Lung microvascular endothelial cell (primary cell): ENCODE results near the gene BOLA1. TPM values are rescaled to one million over a fixed set of nuclear protein-coding genes. Genes with fewer than 3 reads are reported as not detected.
"Not testable (repeated sequence)": the region's sequence is repeated elsewhere in the genome, so short reads cannot be mapped to it uniquely, and the experiment has no call there.

Experiments used
- DNase-seq, 2 donors: peaks; one replicate each; pipeline versions ENCODE4 v3.0.0 to v3.0.0-alpha.2; 2010; ENCODE audit warnings: low read depth in 2 of 2
- total RNA-seq: library from RNA; depleted of rRNA; stranded (reverse); fragments of >200 nt; gene quantifications from 2 replicates; pipeline ENCODE4 v1.2.1, GENCODE V29; 2014

BOLA1 gene, protein sequence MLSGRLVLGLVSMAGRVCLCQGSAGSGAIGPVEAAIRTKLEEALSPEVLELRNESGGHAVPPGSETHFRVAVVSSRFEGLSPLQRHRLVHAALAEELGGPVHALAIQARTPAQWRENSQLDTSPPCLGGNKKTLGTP
- 5.4 and 7.5 TPM in 2 replicates for total RNA-seq

DNA sequence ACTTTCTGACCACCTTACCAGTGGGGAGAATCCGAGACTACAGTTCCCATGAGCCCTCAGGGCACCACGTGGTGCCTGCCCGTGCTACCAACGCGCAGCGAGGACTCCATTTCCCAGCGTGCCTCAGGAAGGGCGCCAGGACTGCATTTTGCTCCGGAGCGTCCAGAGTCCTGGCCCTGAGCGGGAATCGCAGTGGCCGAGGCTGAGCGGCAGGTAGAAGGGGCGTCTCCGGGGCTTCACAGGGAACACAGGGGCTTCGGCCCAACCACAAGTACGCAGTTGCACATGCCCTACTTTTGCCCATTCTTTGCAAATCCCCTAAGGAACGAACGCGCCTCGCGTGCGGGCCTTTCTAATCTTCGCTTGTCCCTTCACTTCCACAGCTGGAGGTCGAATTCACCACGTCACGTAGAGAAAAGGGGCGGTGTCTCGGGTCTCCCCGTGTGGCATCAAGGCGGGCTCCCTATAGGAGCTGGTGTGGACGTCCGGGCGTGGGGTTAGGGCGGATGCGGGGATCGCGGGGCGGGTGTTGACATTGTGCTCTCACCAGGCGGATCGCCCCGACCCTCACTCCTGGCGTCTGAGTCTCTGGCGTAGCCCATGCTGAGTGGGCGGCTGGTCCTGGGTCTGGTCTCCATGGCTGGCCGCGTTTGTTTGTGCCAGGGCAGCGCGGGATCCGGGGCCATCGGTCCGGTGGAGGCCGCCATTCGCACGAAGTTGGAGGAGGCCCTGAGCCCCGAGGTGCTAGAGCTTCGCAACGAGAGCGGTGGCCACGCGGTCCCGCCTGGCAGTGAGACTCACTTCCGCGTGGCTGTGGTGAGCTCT lies at the start of gene BOLA1:
TSS of gene BOLA1 (plus strand) at position 109 of the 825 bp plus-strand sequence. CDS start at position 601, 492 bp downstream.
- peak; percentile 91 to 95 for DNase-seq

DNA sequence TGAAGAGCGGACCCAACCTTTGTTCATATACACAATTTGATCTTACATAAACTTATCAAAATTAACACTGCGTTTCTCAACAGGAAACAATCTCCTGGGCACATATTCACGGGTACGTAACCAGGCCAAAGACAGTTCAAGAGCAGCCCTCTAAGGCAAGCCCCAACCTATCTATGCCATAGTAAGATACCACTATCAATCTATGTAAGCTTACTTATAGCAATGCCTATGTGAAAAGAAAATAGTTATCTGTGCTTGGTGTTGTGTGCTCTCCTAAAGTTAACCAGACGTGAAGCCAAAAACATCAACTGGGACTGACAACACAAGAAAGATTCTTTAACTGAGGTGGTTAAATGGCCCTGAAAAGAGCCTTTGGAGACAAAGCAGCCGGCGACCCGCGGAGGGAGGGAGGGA lies 49.4 kb upstream of the BOLA1 start:
- peak; percentile 12 to 29 for DNase-seq

DNA sequence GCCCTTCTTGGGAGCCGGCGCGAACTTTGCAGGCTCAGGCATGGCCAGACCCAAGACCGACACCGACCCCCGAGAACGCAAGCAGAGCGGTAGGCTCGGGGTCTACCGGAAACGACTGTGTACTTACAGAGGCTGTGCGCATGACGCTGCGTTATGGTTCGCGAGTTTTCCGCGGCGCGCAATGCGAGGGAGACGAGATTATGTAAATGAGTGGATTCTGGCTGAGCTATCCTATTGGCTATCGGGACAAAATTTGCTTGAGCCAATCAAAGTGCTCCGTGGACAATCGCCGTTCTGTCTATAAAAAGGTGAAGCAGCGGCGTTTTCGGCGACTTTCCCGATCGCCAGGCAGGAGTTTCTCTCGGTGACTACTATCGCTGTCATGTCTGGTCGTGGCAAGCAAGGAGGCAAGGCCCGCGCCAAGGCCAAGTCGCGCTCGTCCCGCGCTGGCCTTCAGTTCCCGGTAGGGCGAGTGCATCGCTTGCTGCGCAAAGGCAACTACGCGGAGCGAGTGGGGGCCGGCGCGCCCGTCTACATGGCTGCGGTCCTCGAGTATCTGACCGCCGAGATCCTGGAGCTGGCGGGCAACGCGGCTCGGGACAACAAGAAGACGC lies 48.5 kb upstream of the BOLA1 start:
- not testable (repeated sequence) for DNase-seq

DNA sequence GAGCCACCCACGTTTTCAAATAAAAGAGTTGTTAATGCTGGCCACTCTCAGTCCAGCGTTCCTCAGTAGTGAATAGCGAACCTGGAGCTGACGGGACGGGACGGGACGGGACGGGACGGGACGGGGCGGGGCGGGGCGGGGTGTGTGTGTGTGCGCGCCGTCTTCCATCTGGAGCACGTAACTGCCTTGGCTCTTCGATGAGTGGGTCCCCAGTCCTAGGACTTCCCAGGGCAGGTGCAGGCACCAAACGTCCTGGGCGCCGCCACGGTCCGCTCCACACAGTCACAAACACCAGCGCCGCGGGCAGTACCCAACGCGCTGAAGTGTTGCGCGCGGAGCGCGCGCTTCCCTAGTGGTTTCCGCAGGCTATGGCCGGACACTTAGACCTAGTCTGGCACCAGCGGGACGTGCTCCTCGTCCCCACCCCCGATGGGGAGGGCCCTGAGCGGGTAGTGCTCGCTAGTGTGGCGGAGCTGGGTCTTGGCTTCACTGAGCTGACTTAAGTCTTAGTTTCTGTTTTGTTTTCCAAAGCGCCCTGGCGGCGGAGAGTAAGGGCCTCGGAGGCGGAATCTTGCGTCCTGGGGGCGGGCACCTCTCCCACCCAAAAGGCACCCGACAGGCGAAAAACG lies 47.7 kb upstream of the BOLA1 start:
- not testable (repeated sequence) for DNase-seq

DNA sequence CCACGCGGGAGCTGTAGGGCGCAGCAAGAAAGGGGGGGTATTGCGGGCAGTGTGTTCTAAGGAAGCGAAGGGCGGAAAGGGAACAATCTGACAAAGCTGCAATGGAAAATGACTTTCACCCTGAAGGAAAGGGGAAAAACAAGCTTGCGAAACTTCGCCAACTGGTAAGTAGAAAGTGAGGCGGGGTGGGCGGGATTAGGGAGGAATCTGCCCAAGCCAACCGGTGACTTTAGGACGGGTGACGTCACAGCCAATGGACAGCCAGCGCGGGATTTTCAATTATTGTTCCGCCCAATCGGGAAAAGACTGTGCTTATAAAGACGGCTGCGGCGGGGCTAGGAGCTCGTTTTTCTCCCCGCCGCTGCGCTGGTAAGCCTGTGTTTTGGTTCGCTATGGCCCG lies 47.1 kb upstream of the BOLA1 start:
- DNase-seq = not testable (repeated sequence)

DNA sequence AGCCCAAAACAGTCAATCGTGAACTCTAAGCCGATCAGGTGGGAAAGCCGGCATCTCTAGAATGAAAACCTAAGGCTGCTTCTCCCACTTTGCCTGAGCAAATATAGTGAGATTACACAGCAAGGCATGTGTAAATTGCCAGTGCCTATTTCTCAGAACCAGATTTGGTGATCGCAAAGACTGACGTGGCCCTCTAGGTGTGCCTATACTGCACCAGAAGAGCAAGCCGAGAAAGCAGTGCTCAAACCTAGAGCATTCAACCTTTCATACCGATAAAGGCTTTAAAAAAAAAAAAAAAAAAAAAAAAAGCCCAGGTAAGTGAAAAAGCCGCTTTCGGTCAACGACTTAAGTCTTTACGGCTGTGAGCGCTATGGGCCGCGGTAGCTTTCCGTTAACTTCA lies 39.1 kb upstream of the BOLA1 start:
- not testable (repeated sequence) for DNase-seq

DNA sequence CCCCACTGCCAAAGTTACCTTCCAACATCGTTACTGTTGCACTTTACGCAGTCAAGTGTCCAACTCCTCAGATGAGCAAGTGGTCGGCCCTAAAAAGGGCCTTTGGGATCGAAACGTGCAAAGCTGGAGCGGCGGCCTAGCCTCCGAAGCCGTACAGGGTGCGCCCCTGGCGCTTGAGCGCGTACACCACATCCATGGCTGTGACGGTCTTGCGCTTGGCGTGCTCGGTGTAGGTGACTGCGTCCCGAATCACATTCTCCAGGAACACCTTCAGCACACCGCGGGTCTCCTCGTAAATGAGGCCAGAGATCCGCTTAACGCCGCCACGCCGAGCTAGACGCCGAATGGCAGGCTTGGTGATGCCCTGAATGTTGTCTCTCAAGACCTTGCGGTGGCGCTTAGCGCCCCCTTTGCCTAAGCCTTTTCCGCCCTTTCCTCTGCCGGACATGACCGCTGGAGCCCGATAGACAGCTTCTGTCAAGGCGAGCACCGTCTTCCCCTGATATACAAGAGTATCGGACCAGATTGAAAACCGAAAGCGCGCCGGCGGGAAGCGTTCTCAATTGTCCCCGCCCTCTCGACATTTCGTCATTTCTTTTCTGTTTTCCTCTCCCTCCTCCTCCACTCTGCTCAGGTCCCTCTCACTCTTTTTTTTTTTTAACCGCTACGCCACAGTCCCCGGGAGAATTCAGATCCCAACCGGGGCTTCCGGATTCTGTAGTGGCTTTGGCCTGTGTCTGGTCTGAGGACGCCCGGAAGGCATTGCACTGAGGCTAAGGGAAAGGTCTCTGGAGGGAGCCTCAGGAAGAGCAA lies 38.5 kb upstream of the BOLA1 start:
- not testable (repeated sequence) for DNase-seq

DNA sequence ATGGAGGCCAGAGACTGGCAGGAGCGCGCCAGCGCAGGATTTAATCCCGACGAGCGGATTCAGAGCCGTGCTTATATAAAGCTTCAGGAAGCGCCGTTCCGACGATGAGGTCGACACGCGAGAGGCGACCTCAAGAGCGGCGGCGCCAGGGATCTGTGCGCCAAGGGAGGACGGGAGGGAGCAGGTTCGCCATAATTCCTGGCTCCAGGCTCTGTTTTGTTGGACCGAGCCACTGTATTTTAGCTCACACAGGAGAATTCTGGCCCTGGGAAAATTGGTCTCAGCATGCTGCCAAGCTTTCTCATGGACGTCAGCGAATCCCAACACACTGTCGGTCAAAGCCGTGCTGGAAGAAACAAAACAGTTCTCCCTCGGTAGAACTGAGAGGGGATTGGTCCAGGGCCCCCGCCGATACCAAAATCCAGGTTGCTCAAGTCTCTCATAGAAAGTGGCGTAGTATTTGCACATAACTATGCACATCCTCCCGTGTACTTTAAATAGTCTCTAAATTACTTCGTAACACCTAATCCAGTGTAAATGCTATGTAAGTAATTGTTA lies 37.8 kb upstream of the BOLA1 start:
- not testable (repeated sequence) for DNase-seq

DNA sequence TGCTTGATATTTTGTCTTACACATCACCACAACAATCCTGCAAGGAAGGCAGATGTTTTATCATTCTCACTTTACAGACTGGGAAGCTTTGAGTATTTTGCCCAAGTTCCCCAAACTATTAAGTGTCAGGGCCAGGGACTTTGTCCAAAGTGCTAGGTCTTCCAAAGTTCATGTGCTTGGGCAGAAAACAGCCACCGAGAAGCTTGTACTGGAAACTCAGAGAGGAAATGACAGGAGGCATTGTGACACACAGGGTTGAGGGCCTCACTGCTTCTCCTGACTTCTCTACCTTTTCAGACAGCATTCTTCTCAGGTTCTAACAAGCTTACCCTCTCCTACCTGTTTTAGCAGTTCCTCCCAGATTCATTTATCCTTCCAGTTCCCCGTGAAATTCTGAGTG lies 32.5 kb upstream of the BOLA1 start:
- not testable (repeated sequence) for DNase-seq

DNA sequence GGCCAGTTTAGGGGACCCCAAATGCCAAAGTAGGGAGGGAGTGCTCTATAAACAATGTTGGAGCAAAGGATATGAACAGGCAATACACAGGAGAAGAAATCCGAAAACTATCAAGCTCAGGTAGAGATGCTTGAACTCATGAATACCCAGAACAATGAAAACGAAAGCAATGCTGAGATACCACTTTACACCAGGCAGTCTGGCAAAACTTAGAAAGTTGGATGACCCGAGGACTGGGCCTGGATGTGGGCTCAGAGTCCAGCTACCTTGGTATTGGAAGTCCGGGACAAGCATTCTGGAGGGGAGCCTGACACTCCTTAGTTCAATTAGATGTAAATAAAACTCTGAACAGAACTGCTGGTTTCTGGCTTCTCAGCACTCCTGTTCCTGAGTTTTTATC lies 26.3 kb upstream of the BOLA1 start:
- DNase-seq = not testable (repeated sequence)

DNA sequence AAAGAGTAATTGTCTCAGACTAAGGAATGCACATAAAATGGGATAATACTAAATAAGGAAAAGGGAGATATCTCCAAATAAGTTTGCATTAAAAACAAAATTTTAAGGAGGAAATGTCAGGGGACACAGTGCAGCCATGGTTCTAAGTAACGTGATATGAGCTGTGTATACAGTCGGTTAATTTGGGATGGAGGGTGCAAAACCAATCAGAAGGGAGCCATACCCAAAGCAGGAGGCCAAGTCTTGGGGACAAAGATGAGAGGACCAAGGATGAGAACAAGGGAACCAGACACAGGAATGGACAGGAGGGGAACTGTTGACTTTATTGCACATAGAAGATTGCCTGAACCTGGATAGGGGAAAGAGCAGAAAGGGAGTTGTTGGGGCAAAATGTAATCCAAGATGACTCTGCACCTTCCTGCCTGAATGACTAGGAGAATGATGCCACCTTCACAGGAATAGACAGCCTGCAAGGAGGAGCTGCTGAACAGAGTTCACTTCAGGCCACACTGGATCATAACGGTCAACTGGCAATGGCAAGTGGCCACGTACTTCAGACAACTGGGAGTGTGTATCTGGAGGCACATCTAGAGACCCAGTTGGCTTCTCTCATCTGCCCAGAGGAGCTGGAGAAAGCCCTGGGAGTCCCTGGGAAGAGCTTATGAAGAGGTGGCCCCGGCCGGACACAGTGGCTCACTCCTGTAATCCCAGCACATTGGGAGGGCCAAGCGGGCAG lies 22.0 kb upstream of the BOLA1 start:
- no peak for DNase-seq

DNA sequence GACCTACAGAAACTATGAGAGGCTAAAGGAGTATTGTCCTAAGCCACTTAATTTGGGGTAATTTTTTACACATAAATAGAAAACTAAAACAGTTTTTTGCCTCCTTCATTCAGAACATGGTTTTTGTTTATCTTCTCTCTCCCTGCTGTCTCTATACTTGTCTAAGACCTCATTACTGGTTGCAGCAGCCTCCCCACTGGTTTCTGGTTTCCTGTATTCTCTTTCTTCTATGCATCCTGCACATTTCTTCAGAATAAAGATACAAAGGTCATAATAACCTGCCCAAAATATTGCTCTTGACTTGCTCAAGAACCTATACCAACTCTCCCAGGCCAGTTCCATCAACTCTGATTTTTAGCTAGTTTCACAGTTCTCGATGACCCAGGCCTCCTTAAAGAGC lies 19.8 kb upstream of the BOLA1 start:
- DNase-seq = no peak

DNA sequence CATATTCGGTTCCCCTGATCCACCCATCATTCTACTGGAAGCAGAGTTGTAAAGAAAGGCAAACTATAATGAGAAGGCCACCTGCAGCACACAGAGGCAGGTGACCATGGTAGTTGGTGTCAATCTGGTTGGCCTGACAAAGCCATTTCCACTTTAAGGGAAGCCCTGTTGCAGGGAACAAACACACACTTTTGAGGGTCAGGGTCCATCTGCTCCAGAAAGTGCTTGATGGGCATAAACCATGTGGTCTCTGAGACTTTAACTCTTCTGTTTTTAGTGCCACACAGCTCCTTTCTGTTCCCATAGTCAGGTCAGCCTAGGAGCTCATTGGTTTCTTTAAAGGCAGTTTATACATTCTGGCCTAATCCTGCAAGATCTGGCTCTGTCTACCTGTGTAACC lies 17.5 kb upstream of the BOLA1 start:
- no peak for DNase-seq

DNA sequence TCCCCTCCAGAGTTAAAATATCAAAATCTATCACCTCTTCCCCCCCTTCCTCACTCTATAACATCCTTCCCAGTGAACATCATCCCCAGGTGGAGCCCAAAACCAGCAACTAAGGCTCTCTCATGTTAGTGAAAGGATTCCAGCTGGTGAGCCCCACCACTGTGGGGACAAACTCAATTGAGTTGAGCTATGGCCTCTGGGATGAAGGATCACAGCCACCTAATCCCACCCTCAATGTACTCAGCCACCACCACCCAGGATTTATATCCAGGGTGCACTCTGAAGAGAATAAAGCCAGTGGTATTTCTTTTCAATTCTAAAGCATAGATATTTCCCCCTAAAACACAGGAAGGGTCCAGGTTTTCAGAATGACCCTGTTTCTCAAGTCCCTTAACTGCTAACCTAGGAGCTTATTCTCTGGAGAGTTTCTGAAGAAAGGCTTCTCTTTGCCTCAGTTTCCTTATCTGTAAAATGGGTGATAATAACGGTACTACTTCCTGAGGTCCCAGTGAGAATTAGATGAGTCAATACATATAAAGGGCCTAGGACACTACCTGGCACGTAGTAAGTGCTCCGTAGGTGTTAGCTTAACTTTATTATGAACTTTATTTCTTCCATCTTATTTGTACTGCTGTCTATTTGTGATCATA lies 15.6 kb upstream of the BOLA1 start:
- DNase-seq = no peak

DNA sequence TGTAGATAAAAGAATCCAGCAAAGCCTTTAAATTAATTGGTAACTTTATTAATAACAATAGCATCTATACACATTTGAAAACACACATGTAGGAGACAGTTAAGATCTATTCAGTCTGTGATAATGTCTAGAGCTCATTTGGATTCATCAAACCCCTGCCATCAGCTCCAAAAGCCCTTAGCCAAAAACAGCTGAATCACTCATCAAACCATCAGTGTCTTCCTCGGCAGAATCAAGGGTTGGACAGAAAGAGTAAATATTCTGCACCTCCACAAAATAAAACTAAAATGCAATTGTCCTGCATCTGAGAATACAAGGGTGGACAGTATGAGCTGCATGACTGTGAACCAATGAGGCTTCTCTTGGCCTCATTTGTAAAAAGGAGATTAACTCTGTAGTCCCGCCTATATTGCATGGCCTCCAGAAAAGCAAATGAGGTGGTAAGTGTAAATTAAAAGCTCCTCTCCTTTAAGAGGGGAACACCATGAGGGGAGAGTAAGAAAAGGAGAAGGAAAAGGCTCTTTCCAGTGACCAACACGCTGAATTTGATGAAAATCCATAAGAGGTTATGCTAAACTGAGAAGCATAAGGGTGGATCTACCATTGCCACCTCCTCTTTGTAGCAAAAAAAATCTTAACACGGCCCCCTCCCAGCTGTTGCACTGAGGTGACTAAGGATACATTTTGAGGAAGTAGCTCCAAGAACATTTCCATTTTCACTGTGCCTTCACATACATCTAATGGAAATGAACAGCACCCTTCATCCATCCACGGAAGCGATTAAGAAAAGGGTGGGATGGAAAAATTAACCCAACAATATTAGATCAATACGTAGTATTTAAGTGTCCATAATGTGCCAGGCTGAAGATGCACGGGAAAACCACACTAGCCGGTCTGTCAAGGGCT lies 14.7 kb upstream of the BOLA1 start:
- peak in 1 of 2 donors; percentile 5 for DNase-seq

DNA sequence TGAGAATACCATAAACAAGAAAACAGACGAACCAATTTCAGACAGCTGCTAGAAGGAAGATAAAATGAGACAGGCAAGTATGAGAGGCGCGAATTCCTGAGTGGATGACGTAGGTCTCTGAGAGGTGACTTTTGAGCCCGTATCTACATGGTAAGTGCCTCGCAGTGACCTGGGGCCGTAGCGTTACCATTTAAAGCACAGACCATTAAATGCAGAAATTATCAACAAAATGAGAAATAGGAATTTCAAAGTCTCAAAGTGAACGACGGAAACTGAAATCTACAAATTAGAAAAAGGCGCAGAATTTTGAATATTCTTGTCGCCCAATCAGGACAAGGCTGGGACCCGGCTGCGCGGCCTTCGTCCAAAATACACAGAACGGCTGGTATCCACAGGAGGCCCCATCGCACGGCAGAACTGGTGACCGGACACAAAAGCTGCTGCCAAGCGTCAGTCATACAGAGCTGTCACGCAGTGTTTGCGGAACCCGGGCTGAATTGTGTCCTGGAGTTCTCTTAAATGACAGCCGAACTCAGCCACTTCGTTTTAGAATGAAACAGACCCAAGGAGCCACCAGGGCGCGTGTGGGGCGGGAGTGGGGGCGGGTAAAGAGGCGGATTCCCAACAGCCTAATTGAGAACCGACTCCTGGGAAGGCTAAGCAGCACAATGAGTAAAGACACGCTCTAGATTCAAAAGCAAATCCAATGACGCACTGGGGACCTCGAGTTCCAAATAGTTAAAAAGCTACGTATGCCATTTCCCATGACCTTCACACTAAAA lies 13.8 kb upstream of the BOLA1 start:
- peak; percentile 84 to 98 for DNase-seq

DNA sequence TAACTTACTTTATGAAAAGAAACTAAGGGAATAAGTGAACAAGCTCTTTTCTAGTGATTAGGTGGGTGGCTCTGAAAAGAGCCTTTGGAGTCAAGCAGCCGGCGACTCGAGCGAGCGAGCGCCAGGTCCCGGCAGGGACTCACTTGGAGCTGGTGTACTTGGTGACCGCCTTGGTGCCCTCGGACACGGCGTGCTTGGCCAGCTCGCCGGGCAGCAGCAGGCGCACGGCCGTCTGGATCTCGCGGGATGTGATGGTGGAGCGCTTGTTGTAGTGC lies 13.3 kb upstream of the BOLA1 start:
- DNase-seq = not testable (repeated sequence)
